Inflammatory macrophage (primary cell): ENCODE measurements around the gene TMEM178B.
"Not testable (repeated sequence)": the region's sequence is repeated elsewhere in the genome, so short reads cannot be mapped to it uniquely, and the experiment has no call there.

Source experiments
- DNase-seq, 2 donors: peaks; one replicate each; pipeline ENCODE4 v3.0.0-alpha.2; 2020 to 2022

Gene TMEM178B

GRCh38 chr7:141317033-141317585 lies 243.2 kb downstream of the TMEM178B start:
- no peak for DNase-seq

GRCh38 chr7:141320287-141320686 lies 246.4 kb downstream of the TMEM178B start:
- no peak for DNase-seq

DNA sequence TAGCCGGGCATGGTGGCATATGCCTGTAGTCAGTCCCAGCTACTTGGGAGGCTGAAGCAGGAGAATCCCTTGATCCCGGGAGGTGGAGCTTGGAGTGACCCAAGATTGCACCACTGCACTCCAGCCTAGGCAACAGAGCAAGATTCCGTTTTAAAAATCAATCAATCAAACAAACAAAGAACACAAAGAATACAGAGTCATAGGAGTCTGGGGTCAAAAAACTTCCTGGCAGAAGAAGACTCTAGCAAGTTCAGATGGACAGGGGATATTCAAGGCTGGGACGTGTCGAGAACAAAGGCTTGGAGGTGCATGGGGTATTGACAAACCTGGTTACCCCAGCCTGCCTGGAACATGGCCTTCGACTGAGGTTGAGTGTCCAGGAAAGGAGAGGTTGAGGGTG lies 248.5 kb downstream of the TMEM178B start:
- no peak for DNase-seq

GRCh38 chr7:141323826-141324225 lies 250.0 kb downstream of the TMEM178B start:
- no peak for DNase-seq

DNA sequence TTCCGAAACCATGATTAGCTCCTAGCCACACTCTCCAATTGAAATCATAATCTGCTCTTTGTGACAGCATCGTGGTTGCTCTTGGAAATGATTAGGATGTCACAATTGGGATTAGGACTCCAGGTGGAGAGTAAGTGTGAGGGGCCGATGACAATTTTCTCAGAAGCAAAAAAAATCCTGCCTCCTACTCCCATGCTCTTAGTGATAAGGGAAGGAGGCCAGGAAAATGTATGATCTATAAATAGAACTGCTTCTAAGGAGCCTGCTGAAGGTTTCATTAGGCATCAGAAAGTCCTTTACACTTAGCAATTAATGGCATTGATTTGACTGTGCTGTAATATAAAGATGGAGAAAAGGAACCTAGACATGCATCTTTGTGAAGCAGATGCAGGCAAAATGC lies 251.0 kb downstream of the TMEM178B start:
- no peak for DNase-seq

GRCh38 chr7:141325275-141325674 lies 251.4 kb downstream of the TMEM178B start:
- no peak for DNase-seq

- DNase-seq = no peak
Observed at GRCh38 chr7:141328290-141328689, 254.4 kb downstream of the TMEM178B start.

GRCh38 chr7:141330285-141330684 lies 256.4 kb downstream of the TMEM178B start:
- DNase-seq = not testable (repeated sequence)

GRCh38 chr7:141333459-141333858 lies 259.6 kb downstream of the TMEM178B start:
- no peak for DNase-seq

GRCh38 chr7:141335164-141335563 lies 261.3 kb downstream of the TMEM178B start:
- DNase-seq = no peak

GRCh38 chr7:141339603-141340002 lies 265.7 kb downstream of the TMEM178B start:
- no peak for DNase-seq

- no peak for DNase-seq
Observed at GRCh38 chr7:141340991-141341390, 267.1 kb downstream of the TMEM178B start.

DNA sequence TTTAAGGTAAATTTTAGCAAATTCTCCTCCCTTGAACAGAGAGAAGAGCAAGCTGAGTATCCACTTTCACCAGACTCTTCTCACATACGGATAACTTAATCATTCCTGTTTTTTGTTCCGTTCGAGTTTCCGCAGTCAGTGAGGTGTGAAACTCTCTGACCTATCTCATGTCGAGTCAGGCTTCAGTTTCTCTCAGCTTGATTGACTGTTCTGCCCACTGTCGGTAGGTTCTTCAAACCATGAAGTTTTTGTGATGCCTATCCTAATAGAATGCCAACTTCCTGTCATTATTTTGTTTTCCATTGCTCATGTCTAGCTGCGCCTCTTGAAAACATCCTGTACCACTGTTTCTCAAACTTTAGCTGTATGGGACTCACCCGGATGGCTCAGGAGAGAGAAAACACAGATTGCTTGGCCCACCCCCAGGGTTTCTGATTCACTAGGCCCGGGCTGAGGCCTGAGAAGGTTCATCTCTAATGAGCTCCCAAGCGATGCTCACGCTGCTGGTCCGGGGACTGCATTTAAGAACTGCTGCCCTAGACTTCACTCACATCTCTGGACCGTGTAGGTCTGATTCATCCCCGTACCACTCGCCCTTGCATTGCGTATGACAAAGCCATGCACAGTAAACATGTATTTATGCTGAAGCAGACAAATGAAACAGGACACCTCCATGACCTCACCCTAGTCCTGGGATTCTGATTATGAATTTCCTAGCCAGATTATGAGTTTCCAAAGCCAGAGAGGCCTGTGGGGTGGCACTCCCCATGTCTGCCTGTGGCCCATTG lies 269.0 kb downstream of the TMEM178B start:
- no peak for DNase-seq

DNA sequence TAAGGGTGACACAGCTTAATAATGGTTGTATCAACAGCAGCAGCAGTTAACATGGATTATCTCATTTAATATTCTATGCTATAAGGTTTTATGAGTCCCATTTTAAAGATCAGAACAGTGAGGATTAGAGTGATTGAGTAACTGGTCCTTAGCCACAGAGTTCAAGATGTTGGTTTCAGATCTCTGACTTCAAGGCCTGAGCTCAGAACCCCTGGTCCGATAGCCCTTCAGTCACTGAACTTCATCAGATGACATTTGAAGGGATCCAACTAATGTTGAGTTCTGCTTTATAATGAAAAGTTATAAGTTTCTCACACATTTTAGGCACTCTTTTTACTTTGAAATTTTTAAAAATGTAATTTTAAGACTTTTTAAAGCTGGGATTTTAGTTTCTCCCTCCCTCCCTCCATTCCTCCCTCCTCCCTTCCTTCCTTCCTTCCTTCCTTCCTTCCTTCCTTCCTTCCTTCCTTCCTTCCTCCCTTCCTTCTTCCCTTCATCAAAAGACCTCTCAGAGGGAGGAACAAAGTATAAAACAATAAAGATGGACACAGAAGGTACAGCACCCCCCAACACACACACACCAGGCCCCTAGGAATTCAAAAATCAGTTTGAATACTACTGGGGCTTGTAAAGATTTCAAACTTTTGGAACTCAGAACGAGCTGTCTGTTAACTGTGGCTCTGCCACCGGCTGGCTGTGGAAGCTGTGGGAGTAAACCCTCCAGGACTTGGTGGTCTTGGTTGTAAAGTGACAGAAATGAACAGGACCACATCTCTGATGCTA lies 270.5 kb downstream of the TMEM178B start:
- no peak for DNase-seq

DNA sequence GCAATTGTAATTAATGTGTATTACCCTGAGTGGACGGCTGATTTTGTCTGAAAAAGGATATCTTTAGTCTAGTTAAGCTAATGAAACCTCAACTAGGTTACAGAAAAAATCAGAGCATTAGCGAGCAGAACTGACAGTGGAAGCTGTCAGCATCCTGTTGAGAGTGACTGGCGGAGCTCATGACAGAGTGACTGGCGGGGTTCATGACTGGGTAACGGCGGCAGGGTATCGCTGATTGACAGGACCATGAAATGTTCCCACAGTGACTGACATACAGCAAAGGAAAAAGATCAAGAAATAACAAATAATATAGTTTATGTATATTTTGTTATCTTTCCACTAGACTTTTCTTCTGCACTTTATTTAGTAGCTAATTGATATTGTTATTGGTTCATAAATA lies 274.9 kb downstream of the TMEM178B start:
- DNase-seq = no peak

GRCh38 chr7:141349338-141349737 lies 275.5 kb downstream of the TMEM178B start:
- DNase-seq = no peak

- DNase-seq = no peak
Observed at GRCh38 chr7:141349804-141350203, 275.9 kb downstream of the TMEM178B start.

- no peak for DNase-seq
Observed at GRCh38 chr7:141351175-141351574, 277.3 kb downstream of the TMEM178B start.

DNA sequence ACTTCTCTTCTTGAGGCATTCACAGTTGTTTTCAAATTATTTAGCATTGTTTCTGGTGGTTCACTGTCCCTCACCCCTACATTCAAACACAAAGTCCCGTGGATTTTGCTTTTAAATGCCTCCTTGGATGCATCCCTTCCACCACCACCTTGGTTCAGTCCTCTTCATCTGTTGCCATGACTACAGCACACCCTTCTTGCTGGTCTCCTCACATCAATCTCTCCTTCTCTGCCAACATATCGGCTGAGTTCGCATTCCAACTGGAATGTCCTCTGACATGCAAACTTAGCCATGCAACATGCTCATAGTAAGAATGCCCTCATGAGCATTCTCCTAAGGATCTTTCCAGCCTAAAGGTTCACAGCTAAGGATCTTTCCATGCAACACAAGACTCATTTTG lies 279.1 kb downstream of the TMEM178B start:
- no peak for DNase-seq

DNA sequence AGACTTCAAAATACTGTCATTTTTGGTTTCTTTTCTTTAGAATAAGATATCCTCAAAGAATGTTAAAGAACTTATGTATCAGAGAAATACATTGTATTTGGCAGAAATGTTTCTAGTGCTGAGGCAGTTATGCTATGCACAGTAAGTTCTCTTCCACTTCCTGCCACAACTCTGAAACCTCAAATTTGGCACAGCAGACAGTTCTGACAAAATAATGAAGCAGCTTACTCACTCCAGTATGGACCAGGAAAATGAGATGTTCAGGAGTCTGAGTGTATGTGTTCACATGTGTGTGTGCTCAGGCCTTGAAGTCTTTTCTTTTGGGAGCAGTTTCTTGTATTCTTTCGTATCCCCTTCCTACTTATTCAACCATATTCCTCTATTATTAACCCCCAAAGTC lies 280.4 kb downstream of the TMEM178B start:
- DNase-seq = no peak

DNA sequence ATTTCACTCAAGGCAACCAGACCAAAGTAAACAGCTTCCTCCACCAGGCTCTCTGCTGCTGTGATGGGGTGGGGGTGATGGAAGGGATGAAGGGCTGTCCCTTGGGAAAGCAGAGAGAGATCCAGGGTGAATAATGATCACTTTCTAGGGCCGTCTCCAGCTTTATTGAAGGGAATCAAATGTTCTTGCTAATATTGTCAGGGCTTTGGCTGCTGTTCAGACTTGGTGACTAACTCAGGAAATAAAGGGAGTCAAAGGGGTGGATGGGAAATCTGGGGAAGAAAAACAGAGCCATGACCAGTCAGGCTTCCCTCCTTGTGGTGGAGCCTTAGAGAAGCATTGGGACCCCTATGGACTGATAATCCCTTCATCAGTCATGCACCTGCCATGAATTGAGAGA lies 281.2 kb downstream of the TMEM178B start:
- DNase-seq = no peak

DNA sequence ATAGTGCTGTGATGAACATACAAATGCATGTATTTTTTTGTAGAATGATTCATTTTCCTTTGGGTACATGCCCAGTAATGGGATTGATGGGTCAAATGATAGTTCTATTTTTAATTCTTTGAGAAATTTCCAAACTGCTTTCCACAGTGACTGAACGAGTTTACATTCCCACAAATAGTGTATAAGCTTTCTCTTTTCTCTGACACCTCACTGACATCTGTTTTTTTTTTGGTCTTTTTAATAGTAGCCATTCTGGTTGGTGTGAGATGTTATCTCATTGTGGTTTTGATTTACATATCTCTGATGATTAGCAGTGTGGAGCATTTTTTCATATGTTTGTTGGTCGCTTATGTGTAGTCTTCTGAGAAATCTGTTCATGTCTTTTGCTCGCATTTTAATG lies 282.3 kb downstream of the TMEM178B start:
- DNase-seq = no peak

GRCh38 chr7:141358386-141358785 lies 284.5 kb downstream of the TMEM178B start:
- no peak for DNase-seq

GRCh38 chr7:141359262-141359661 lies 285.4 kb downstream of the TMEM178B start:
- DNase-seq = no peak
